Measurements from ENCODE around the gene ZNF490.

ZNF490 gene

DNA sequence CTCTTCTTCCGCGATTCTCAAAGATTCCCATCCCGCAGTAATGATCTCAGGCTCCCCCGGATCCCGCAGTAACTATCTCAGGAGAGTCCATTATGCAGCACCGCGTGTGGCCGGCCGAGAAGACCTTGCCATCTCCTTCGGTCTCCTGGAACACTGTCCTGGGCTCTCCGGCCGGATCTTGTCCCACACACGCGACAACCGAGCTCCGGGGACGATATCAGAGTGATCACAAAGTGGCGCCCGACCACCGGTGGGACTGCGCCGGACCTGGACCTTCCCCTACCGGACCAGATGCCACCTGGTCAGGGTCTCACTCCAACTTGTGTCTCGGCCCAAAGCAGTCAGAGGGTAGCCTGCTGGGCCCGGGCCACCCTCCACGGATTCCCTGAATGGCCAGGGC, 31.9 kb upstream of the ZNF490 start:
- Mint-ChIP-seq H3K27me3 (ENCODE audit: low read depth) (no peaks in the 10 kb centered on the region), H3K36me3 (ENCODE audit: low read depth) (peaks cover 4% of the 10 kb centered on the region), H3K27ac (no peak overlapping the region), H3K9me3 (no peaks in the 10 kb centered on the region), H3K4me1 (peaks cover 5% of the 10 kb centered on the region), H3K4me3 (no peak overlapping the region)
- TF ChIP-seq, protein P1, sequence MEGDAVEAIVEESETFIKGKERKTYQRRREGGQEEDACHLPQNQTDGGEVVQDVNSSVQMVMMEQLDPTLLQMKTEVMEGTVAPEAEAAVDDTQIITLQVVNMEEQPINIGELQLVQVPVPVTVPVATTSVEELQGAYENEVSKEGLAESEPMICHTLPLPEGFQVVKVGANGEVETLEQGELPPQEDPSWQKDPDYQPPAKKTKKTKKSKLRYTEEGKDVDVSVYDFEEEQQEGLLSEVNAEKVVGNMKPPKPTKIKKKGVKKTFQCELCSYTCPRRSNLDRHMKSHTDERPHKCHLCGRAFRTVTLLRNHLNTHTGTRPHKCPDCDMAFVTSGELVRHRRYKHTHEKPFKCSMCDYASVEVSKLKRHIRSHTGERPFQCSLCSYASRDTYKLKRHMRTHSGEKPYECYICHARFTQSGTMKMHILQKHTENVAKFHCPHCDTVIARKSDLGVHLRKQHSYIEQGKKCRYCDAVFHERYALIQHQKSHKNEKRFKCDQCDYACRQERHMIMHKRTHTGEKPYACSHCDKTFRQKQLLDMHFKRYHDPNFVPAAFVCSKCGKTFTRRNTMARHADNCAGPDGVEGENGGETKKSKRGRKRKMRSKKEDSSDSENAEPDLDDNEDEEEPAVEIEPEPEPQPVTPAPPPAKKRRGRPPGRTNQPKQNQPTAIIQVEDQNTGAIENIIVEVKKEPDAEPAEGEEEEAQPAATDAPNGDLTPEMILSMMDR (IDR thresholded peaks at IDR 0.05; ENCODE audit: unreplicated experiment in 3 of 3), result no peak

GRCh38 chr19:12641456-12641855, 30.8 kb upstream of the ZNF490 start:
- H3K4me1 Mint-ChIP-seq, result peaks cover 5% of the 10 kb centered on the region

GRCh38 chr19:12639901-12640613, 29.4 kb upstream of the ZNF490 start:
- no peaks in the 10 kb centered on the region for H3K27me3 Mint-ChIP-seq (ENCODE audit: low read depth)
- no peak overlapping the region for H3K27ac Mint-ChIP-seq
- no peaks in the 10 kb centered on the region for H3K36me3 Mint-ChIP-seq (ENCODE audit: low read depth)

More at GRCh38 chr19:12641456-12641855, 30.8 kb upstream of the ZNF490 start:
- Mint-ChIP-seq H3K4me3 (no peak overlapping the region), H3K9me3 (no peaks in the 10 kb centered on the region), H3K27ac (no peak overlapping the region), H3K27me3 (ENCODE audit: low read depth) (no peaks in the 10 kb centered on the region), H3K36me3 (ENCODE audit: low read depth) (peaks cover 4% of the 10 kb centered on the region)
- TF ChIP-seq, protein P1 (IDR thresholded peaks at IDR 0.05; ENCODE audit: unreplicated experiment in 3 of 3), result no peak

GRCh38 chr19:12638611-12639182, 28.1 kb upstream of the ZNF490 start:
- H3K4me1 Mint-ChIP-seq, result peaks cover 5% of the 10 kb centered on the region
- H3K36me3 Mint-ChIP-seq (ENCODE audit: low read depth), result peaks cover 6% of the 10 kb centered on the region
- no peak overlapping the region for H3K27ac Mint-ChIP-seq
- no peak overlapping the region for H3K4me3 Mint-ChIP-seq
- H3K9me3 Mint-ChIP-seq, result peaks cover 2% of the 10 kb centered on the region
- TF ChIP-seq, protein P1 (IDR thresholded peaks at IDR 0.05; ENCODE audit: unreplicated experiment in 3 of 3), result no peak
- no peaks in the 10 kb centered on the region for H3K27me3 Mint-ChIP-seq (ENCODE audit: low read depth)

More at GRCh38 chr19:12639901-12640613, 29.4 kb upstream of the ZNF490 start:
- Mint-ChIP-seq H3K9me3 (no peaks in the 10 kb centered on the region), H3K4me3 (peak overlapping the region; percentile 13 to 35 (median 22)), H3K4me1 (peaks cover 5% of the 10 kb centered on the region)
- TF ChIP-seq, protein P1 (IDR thresholded peaks at IDR 0.05; ENCODE audit: unreplicated experiment in 3 of 3), result peak; percentile 63 to 74 (median 65)

DNA sequence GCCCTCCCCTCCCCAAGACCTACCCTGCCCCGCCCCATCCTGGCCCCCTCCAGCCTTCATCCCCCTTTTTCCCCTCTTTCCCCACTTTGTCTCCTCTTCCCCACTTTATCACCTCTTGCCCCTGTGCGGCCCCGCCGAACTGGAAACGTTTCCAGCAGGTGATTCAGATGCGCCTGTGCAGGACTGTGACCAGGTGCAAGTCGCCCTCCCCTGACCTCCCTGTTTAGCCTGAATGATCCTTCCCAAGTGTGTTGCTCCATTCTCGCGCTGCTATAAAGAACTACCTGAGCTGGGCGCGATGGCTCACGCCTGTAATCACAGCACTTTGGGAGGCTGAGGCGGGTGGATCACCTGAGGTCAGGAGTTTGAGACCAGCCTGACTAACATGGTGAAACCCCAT, 26.0 kb upstream of the ZNF490 start:
- H3K27ac Mint-ChIP-seq, result no peak overlapping the region
- TF ChIP-seq, protein P1 (IDR thresholded peaks at IDR 0.05; ENCODE audit: unreplicated experiment in 3 of 3), result no peak
- no peaks in the 10 kb centered on the region for H3K27me3 Mint-ChIP-seq (ENCODE audit: low read depth)
- H3K36me3 Mint-ChIP-seq (ENCODE audit: low read depth), result peaks cover 23% of the 10 kb centered on the region
- H3K4me1 Mint-ChIP-seq, result peaks cover 5% of the 10 kb centered on the region
- no peak overlapping the region for H3K4me3 Mint-ChIP-seq
- peaks cover 9% of the 10 kb centered on the region for H3K9me3 Mint-ChIP-seq

DNA sequence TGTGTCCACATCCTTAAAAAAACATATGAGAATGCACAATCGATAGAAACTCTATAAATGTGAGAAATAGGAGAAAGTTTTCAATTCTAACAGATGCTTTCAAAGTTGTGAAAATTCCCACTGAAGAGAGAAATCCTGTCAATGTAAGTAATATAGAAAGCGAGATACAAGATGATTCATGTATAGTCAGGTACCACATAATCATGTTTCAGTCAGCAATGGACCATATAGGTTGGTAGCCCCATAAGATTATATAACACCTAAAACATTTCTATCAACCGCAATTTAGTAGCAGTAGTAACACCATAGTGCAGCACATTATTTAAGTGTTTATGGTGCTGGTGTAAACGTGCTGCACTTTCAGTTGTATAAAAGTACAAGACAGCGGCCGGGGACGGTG, 18.6 kb upstream of the ZNF490 start:
- Mint-ChIP-seq H3K9me3 (peaks cover 46% of the 10 kb centered on the region), H3K27ac (no peak overlapping the region), H3K27me3 (ENCODE audit: low read depth) (no peaks in the 10 kb centered on the region), H3K4me1 (no peaks in the 10 kb centered on the region), H3K36me3 (ENCODE audit: low read depth) (peaks cover 96% of the 10 kb centered on the region), H3K4me3 (no peak overlapping the region)
- TF ChIP-seq, protein P1 (IDR thresholded peaks at IDR 0.05; ENCODE audit: unreplicated experiment in 3 of 3), result no peak
